AG09309 (cell line): ENCODE data around the gene GPR132.

Source experiments
- DNase-seq: peaks from one replicate; pipeline ENCODE4 v3.0.0-alpha.2; 2010; ENCODE audit warnings: low read depth
- H3K4me3 ChIP-seq: 2 replicates; pipeline ENCODE4 v1.5.1; 2011; ENCODE audit warnings: mild to moderate bottlenecking, low read depth, low read length, moderate library complexity; ENCODE audit not compliant: control insufficient read depth
- CTCF ChIP-seq: IDR thresholded peaks from 2 replicates; pipeline ENCODE4 v1.5.1; 2011; ENCODE audit warnings: mild to moderate bottlenecking, low read depth, low read length, inconsistent platforms; ENCODE audit not compliant: insufficient read depth, control insufficient read depth; ENCODE audit errors: missing control alignments

The GPR132 gene

GRCh38 chr14:105102893-105103292, 37.7 kb upstream of the GPR132 start:
- DNase-seq = no peak
- H3K4me3 ChIP-seq = no peak overlapping the region
- no peak for TF ChIP-seq CTCF

- H3K4me3 ChIP-seq = no peak overlapping the region
- DNase-seq = no peak
- no peak for TF ChIP-seq CTCF
These were observed 37.2 kb upstream of the GPR132 start for GRCh38 chr14:105102361-105102870.

- DNase-seq = no peak
- no peak for TF ChIP-seq CTCF
These were observed 35.7 kb upstream of the GPR132 start for GRCh38 chr14:105100910-105101309.

GRCh38 chr14:105099778-105100177, 34.5 kb upstream of the GPR132 start:
- no peak for DNase-seq
- no peak overlapping the region for H3K4me3 ChIP-seq
- TF ChIP-seq CTCF = no peak

More at GRCh38 chr14:105100910-105101309, 35.7 kb upstream of the GPR132 start:
- H3K4me3 ChIP-seq = no peak overlapping the region

GRCh38 chr14:105098316-105098715, 33.1 kb upstream of the GPR132 start:
- no peak for TF ChIP-seq CTCF
- DNase-seq = no peak
- no peak overlapping the region for H3K4me3 ChIP-seq

- H3K4me3 ChIP-seq = no peak overlapping the region
- DNase-seq = no peak
- TF ChIP-seq CTCF = no peak
These were observed 32.5 kb upstream of the GPR132 start for GRCh38 chr14:105097794-105098127.
